SK-N-DZ (cell line): Measurements from ENCODE around the gene CXorf38.
A peak's percentile ranks its signal among the peaks of the same experiment; 100 is the strongest.
"Not testable (repeated sequence)": the region's sequence is repeated elsewhere in the genome, so short reads cannot be mapped to it uniquely, and the experiment has no call there.

Experiments used
- DNase-seq: peaks from one replicate; pipeline ENCODE4 v3.0.0-alpha.2; 2015; ENCODE audit warnings: low spot score

The CXorf38 gene

GRCh38 chrX:40628506-40628905, 18.9 kb downstream of the CXorf38 start:
- DNase-seq = no peak

DNA sequence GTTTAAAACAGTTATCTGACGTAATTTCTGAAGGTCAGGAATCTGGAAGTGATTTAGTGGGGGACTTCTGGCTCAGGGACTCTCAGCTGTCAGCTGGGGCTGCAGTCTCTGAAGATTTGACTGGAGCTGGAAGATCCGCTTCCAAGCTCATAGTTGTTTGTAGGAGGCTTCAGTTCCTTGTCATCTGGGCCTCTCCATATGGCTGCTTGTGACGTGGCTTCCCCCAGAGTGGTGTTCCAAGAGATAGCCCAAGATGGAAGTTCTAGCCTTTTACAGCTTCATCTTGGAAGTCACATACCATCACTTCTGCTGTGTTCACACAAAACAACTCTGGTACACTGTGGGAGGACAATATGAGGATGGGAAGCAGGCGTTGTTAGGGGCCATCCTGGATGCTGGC, 22.1 kb downstream of the CXorf38 start:
- no peak for DNase-seq

DNA sequence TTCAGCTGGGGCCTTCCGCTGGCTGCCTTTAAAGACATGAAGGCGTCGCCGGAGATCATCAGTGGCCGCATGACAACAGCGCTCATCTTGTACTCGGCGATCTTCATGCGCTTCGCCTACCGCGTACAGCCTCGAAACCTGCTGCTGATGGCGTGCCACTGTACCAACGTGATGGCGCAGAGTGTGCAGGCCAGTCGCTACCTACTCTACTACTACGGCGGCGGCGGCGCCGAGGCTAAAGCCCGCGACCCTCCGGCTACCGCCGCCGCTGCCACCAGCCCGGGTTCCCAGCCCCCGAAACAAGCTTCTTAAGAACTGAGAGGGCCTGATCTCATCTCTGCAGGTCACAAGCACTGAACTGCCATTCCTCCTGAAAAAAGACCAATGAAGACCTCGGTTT, 23.7 kb downstream of the CXorf38 start:
- DNase-seq = no peak

DNA sequence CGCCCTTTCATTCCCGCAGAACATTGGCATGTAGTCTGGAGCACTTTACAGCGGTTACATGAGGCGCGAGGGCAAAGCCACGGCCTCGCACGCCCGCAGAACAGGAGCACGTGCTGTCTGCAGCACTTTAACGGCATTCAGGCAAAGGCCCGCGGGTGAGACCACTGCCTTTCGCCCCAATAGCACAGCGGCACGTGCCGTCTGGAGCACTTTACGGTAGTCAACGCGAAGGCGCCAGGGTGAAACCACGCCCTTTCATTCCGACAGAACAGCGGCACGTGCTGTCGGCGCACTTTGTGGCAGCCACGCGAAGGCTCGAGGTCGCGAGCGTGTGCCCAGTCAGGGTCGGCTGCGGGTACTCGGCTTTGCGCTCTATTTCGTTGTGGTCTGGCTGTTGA, 24.2 kb downstream of the CXorf38 start, which contains the start of gene MPC1L:
Gene MPC1L, plus strand, starts transcription at position 290 of the 398 bp plus-strand sequence. CDS start 138 bp downstream, outside the sequence.
- no peak for DNase-seq

GRCh38 chrX:40622479-40623138, 24.8 kb downstream of the CXorf38 start:
- peak; percentile 1 for DNase-seq

GRCh38 chrX:40617566-40617965, 29.8 kb downstream of the CXorf38 start:
- no peak for DNase-seq

DNA sequence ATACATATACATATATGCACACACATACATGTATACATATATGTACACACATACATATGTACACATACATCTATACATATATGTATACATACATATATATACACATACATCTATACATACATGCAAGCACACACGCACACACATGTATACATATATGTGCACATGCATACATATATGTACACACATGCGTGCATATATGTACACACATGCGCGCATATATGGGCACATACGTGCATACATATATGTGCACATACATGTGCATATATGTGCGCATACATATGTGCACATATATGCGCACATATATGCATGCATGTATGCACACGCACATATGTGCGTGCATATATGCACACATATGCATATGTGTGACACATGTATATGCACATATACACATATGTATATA, 31.4 kb downstream of the CXorf38 start:
- no peak for DNase-seq

GRCh38 chrX:40612511-40612910, 34.9 kb downstream of the CXorf38 start:
- no peak for DNase-seq

- DNase-seq = no peak
Measured at GRCh38 chrX:40607381-40607780, 40.0 kb downstream of the CXorf38 start.

GRCh38 chrX:40603446-40603845, 43.9 kb downstream of the CXorf38 start:
- DNase-seq = no peak

DNA sequence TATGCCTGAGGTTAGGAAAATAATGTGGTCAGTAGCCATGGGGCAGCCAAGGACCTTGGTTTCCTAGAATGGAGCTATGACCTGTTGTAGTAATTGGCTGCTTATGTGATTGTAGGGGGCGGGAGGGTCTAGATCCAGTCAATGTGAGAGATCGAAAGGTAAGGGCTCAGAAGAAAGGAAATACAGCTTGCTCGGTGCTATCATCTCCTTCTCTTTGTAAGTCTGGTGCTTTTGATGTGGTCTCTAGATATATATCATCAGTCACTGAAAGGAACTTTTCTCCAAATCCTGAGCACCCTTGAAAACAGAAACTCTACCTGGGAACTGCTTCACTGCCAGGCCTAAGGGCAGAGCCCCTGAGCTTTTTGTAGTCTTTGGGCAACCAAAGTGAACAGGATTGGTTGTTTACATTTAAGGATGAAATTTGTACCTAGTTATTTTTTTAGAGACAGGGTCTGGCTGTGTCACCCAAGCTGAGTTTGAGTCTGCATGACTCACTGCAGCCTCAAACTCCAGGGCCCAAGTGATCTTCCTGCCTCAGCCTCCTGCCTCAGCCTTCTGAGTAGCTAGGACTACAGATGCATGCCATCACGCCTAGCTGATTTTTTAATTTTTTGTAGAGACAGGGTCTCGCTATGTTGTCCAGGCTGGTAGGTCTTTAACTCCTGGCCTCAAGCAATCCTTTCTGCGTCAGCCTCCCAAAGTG, 57.6 kb downstream of the CXorf38 start:
- DNase-seq = not testable (repeated sequence)

- not testable (repeated sequence) for DNase-seq
Measured at GRCh38 chrX:40587623-40588022, 59.7 kb downstream of the CXorf38 start.

- DNase-seq = no peak
Measured at GRCh38 chrX:40582811-40583210, 64.5 kb downstream of the CXorf38 start.

DNA sequence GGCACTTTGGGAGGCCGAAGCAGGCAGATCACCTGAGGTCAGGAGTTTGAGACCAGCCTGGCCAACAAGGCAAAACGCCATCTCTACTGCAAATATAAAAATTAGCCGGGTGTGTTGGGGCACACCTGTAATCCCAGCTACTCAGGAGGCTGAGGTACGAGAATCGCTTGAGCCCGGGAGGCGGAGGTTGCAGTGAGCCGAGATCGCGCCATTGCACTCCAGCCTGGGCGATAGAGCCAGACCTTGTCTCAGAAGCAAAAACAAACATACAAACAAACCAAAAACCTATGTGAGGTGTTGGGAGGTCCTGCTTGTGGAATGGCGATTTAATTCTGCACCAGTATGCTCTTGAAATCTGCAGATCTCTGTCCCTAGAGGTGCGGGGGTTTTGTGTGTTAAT, 65.2 kb downstream of the CXorf38 start:
- DNase-seq = not testable (repeated sequence)

- no peak for DNase-seq
Measured at GRCh38 chrX:40581336-40581920, 65.9 kb downstream of the CXorf38 start.

GRCh38 chrX:40580537-40581335, 66.6 kb downstream of the CXorf38 start, which contains the start of gene ATP6AP2:
Gene ATP6AP2 (plus strand): TSS chrX:40580970. CDS start chrX:40581066, 96 bp downstream.
- DNase-seq = peak; percentile 94

DNA sequence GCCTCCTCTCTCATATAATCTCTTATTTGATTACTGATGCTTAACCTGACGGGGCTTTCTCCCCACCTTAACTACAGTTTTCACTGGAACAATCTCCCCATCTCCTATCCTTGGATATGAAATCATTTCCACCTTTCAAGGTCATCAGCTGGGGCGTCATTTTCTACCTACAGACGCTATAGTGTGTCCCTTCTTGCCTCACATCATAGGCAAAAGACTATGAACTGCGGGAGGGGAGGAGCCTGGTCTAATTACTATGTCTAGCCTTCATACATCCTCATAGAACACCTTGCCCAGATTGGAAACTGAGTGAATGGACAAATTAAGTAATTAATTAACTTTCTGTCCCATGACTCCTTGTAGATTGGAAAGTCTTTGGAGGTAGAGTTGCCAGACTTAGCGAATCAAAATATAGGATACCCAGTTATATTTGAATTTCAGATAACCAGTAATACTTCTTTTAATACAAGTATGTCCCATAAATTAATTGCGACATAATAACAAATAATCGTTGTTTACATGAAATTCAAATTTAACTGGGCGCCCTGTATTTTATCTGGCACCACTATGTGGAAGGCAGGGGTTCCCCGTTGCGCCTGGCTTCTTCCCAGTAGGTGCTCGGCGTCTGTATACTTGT, 67.3 kb downstream of the CXorf38 start:
- DNase-seq = no peak

DNA sequence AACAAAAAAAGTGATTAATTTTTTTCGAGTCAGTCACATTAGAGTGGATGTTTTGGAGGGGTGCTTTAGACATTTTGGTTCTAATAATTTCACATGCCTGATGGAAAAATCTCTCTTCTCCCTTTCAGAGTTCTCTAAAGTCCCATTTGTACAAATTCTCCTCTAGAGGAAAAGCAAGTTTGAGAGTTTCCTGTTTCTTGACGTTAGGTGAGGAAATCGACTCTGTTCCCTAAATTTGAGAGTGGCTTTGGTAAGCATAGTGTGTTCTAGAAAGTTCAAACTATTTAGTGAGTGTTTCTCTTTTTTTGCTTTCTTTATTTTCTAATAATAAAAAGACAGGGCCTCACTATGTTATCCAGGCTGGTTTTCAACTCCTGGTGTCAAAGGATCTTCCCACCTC, 68.2 kb downstream of the CXorf38 start:
- no peak for DNase-seq

DNA sequence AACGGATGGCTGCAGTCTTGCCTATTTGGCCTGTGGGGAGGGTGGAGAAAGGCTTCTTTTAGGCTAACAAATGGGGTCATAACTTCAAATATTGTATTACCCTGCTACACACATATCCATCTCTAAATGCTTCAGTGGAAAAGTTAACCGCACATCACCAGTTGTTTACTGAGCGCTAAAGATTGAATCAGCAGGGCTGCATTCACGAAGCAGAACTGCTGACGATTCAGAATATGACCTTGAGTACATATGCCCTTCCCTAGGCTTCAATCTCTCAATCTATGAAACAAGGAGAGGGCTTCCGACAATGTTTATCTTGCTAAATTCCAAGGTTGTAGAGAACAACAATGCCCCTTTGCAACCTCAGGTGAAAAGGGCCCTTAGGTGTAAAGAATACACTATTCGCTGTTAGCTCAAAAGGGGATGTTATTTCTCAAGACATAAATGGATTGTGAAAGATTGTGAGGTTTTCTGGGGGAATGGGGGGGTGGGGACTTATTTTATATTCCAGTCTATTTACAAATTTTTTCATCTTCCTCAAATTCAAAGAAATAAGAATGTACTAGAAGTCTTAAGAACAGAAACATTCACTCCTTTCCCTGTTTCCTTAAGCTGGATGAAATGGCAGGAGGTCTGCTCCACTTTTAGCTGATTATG, 69.2 kb downstream of the CXorf38 start:
- DNase-seq = no peak
